Measurements from ENCODE around the gene XRCC4.

- TF ChIP-seq CTCF (conservative IDR thresholded peaks at IDR 0.05; ENCODE audit: low read depth, low read length): no peak
- TF ChIP-seq EZH2 (IDR thresholded peaks at IDR 0.05; ENCODE audit: low read length, unreplicated experiment): no peak
These were observed 265.1 kb downstream of the XRCC4 start for GRCh38 chr5:83342465-83342864.
